WTC11 (cell line): ENCODE measurements around the gene SYPL1. TPM values are rescaled to one million over a fixed set of nuclear protein-coding genes. Genes with fewer than 3 reads are reported as not detected.

Experiments used
- ATAC-seq: fragments of 200-7000 bp; cut with Tn5 transposase; 2 replicates; pipeline ENCODE4 v1.10.0; 2021; ENCODE audit warnings: mild to moderate bottlenecking, moderate library complexity
- CTCF ChIA-PET: fragments of 300-600 bp; sonication (Branson Sonifier 250); formaldehyde crosslinking; loops from one replicate; lab custom pipeline; 2021; ENCODE audit warnings: antibody characterized with exemption; lab: Charles Lee
- POLR2A ChIA-PET: fragments of 350-600 bp; sonication (Branson Sonifier 250); formaldehyde crosslinking; loops from one replicate; lab custom pipeline; 2021; ENCODE audit warnings: antibody characterized with exemption; lab: Charles Lee
- DNase-seq: peaks from one replicate; pipeline ENCODE4 v3.0.0; 2021; ENCODE audit warnings: low spot score
- H3K27ac Mint-ChIP-seq: 2 replicates; pipeline ENCODE4 v1.8.0; 2021; ENCODE audit warnings: mixed read lengths
- H3K27me3 Mint-ChIP-seq: 2 replicates; pipeline ENCODE4 v1.8.0; 2021; ENCODE audit warnings: low read depth, mild to moderate bottlenecking, moderate library complexity, mixed read lengths
- H3K36me3 Mint-ChIP-seq: 2 replicates; pipeline ENCODE4 v1.8.0; 2021; ENCODE audit warnings: mixed read lengths
- H3K4me1 Mint-ChIP-seq: 2 replicates; pipeline ENCODE4 v1.8.0; 2022; ENCODE audit warnings: mixed read lengths
- H3K4me3 Mint-ChIP-seq: 2 replicates; pipeline ENCODE4 v1.8.0; 2021; ENCODE audit warnings: mild to moderate bottlenecking, moderate library complexity, mixed read lengths
- H3K9me3 Mint-ChIP-seq: 2 replicates; pipeline ENCODE4 v1.8.0; 2021; ENCODE audit warnings: mixed read lengths
- ATF1 ChIP-seq: sonication (generic); formaldehyde crosslinking; IDR thresholded peaks from 2 replicates; pipeline ENCODE4 v1.8.1; 2023; ENCODE audit warnings: mild to moderate bottlenecking, moderate library complexity, missing genetic modification reagents
- CBFB ChIP-seq: sonication (generic); formaldehyde crosslinking; IDR thresholded peaks from 2 replicates; pipeline ENCODE4 v1.8.1; 2022; ENCODE audit warnings: mild to moderate bottlenecking, low read depth, missing genetic modification reagents
- CREB1 ChIP-seq: sonication (generic); formaldehyde crosslinking; IDR thresholded peaks from 2 replicates; pipeline ENCODE4 v1.8.0; 2023; ENCODE audit warnings: mild to moderate bottlenecking, missing genetic modification reagents
- CREM ChIP-seq: sonication (generic); formaldehyde crosslinking; IDR thresholded peaks from 2 replicates; pipeline ENCODE4 v1.8.1; 2022; ENCODE audit warnings: mild to moderate bottlenecking, missing genetic modification reagents, moderate library complexity
- FOXJ3 ChIP-seq: sonication (generic); formaldehyde crosslinking; IDR thresholded peaks from 2 replicates; pipeline ENCODE4 v1.9.0; 2021; ENCODE audit warnings: missing genetic modification reagents, mild to moderate bottlenecking, borderline replicate concordance
- FOXP1 ChIP-seq: sonication (generic); formaldehyde crosslinking; IDR thresholded peaks from 2 replicates; pipeline ENCODE4 v1.8.0; 2022; ENCODE audit warnings: missing genetic modification reagents, mild to moderate bottlenecking, moderate library complexity, borderline replicate concordance
- HMGA2 ChIP-seq: fragments of 250-450 bp; sonication (Bioruptor Pico); IDR thresholded peaks from 2 replicates; pipeline ENCODE4 v1.4.0; 2021; ENCODE audit warnings: mild to moderate bottlenecking, moderate library complexity
- IRF2 ChIP-seq: sonication (generic); formaldehyde crosslinking; IDR thresholded peaks from 2 replicates; pipeline ENCODE4 v1.8.0; 2022; ENCODE audit warnings: low read depth, missing genetic modification reagents, borderline replicate concordance
- JAZF1 ChIP-seq: fragments of 250-450 bp; sonication (Bioruptor Pico); IDR thresholded peaks from 2 replicates; pipeline ENCODE4 v1.9.0; 2021; ENCODE audit warnings: moderate library complexity, mild to moderate bottlenecking, inconsistent platforms
- KAT7 ChIP-seq: sonication (generic); formaldehyde crosslinking; IDR thresholded peaks from 2 replicates; pipeline ENCODE4 v1.8.1; 2023; ENCODE audit warnings: missing genetic modification reagents, mild to moderate bottlenecking, borderline replicate concordance
- NFATC4 ChIP-seq: fragments of 250-450 bp; sonication (Bioruptor Pico); IDR thresholded peaks from 2 replicates; pipeline ENCODE4 v1.9.0; 2021; ENCODE audit warnings: mild to moderate bottlenecking
- NR3C1 ChIP-seq: sonication (generic); formaldehyde crosslinking; conservative IDR thresholded peaks from 2 replicates; pipeline ENCODE4 v1.8.1; 2023; ENCODE audit warnings: low read depth, mild to moderate bottlenecking, missing genetic modification reagents
- PRRX2 ChIP-seq: fragments of 250-450 bp; sonication (Bioruptor Pico); IDR thresholded peaks from 2 replicates; pipeline ENCODE4 v1.8.0; 2021; ENCODE audit warnings: mild to moderate bottlenecking
- SMAD4 ChIP-seq: sonication (generic); formaldehyde crosslinking; IDR thresholded peaks from 2 replicates; pipeline ENCODE4 v1.8.0; 2022; ENCODE audit warnings: mild to moderate bottlenecking, missing genetic modification reagents
- SP1 ChIP-seq: sonication (generic); formaldehyde crosslinking; conservative IDR thresholded peaks from 2 replicates; pipeline ENCODE4 v1.8.1; 2022; ENCODE audit warnings: missing genetic modification reagents
- ZBTB21 ChIP-seq: sonication (generic); formaldehyde crosslinking; IDR thresholded peaks from 2 replicates; pipeline ENCODE4 v1.8.1; 2023; ENCODE audit warnings: mild to moderate bottlenecking, missing genetic modification reagents, borderline replicate concordance
- ZNF138 ChIP-seq: sonication (generic); formaldehyde crosslinking; conservative IDR thresholded peaks from 2 replicates; pipeline ENCODE4 v1.8.1; 2022; ENCODE audit warnings: mild to moderate bottlenecking, moderate library complexity, missing genetic modification reagents
- ZNF232 ChIP-seq: sonication (generic); formaldehyde crosslinking; IDR thresholded peaks from 2 replicates; pipeline ENCODE4 v1.8.0; 2022; ENCODE audit warnings: mild to moderate bottlenecking, missing genetic modification reagents
- ZNF396 ChIP-seq: fragments of 250-450 bp; sonication (Bioruptor Pico); IDR thresholded peaks from 2 replicates; pipeline ENCODE4 v1.8.0; 2021; ENCODE audit warnings: mild to moderate bottlenecking, moderate library complexity, borderline replicate concordance
- ZNF423 ChIP-seq: fragments of 250-450 bp; sonication (Bioruptor Pico); IDR thresholded peaks from 2 replicates; pipeline ENCODE4 v2.1.2; 2022; ENCODE audit warnings: mild to moderate bottlenecking, moderate library complexity
- total RNA-seq: library from RNA; stranded (reverse); gene quantifications from 3 replicates; pipeline ENCODE4 v1.2.3, GENCODE V29; 2021
- TF ChIP-seq, protein P1 (sequence below): sonication (generic); formaldehyde crosslinking; IDR thresholded peaks from 2 replicates; pipeline ENCODE4 v1.8.0; 2023; ENCODE audit warnings: missing genetic modification reagents
- TF ChIP-seq, protein P2 (sequence below): fragments of 250-450 bp; sonication (Bioruptor Pico); IDR thresholded peaks from 2 replicates; pipeline ENCODE4 v1.9.0; 2021; ENCODE audit warnings: mild to moderate bottlenecking, borderline replicate concordance
- TF ChIP-seq, protein P3 (sequence below): sonication (generic); formaldehyde crosslinking; IDR thresholded peaks from 2 replicates; pipeline ENCODE4 v1.8.1; 2022; ENCODE audit warnings: mild to moderate bottlenecking, moderate library complexity, missing genetic modification reagents
- TF ChIP-seq, protein P4 (sequence below): sonication (generic); formaldehyde crosslinking; IDR thresholded peaks from 2 replicates; pipeline ENCODE4 v1.8.1; 2023; ENCODE audit warnings: mild to moderate bottlenecking, missing genetic modification reagents
- TF ChIP-seq, protein P5 (sequence below): sonication (generic); formaldehyde crosslinking; IDR thresholded peaks from 2 replicates; pipeline ENCODE4 v1.8.1; 2022; ENCODE audit warnings: low read depth, mild to moderate bottlenecking, moderate library complexity, missing genetic modification reagents, borderline replicate concordance

The SYPL1 gene
- total RNA-seq, 1 experiment from 2014 or later: 54.8 TPM

DNA sequence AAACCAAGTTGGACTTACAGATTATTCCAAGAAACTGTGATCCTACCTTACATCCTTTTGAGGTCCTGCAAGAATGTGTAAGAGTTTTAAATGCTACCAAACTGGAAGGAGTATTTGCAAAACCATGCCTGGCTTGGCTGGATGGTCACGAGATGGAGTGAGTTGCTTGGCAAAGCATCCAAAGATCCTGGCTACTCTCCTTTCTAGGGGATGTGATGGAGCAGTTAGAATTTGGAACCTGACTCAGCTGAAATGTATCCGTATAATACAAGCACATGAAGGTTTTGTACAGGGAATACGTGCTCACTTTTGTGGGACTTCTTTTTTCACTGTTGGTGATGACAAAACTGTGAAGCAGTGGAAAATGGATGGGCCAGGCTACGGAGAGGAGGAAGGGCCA, 13.3 kb upstream of the SYPL1 start:
- POLR2A ChIA-PET: no interaction called here

DNA sequence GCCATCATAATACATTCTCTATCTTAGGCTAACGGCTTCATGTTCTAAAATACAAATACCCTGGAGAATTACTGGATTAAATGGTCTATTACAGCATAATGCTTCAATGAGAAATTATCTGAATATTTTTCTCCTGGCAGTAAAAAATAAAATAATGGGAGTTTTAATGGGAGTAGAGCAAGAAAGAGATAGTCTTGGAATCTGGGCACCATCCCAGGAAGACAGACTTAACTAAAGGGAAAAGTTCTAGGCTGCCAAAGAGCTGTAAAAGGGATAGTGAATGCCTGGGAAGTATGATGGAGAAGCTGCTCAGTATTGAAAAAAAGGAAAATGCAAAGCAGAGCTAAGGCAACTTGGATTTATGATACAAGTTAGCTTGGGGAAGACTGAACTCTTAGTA, 12.1 kb upstream of the SYPL1 start:
- H3K36me3 Mint-ChIP-seq: no peaks in the 10 kb centered on the region
- CTCF ChIA-PET: interaction anchor here (1.6 kb wide), 1 partner anchor 29 kb away, joined by 4 read pairs; no protein-coding TSS in a partner anchor
- H3K27ac Mint-ChIP-seq: no peak overlapping the region
- DNase-seq (no peak), ATAC-seq (no peak)
- H3K4me3 Mint-ChIP-seq: no peak overlapping the region
- H3K27me3 Mint-ChIP-seq: no peaks in the 10 kb centered on the region
- no peak for TF ChIP-seq ZNF232
- no peak for TF ChIP-seq FOXP1
- no peak for TF ChIP-seq JAZF1
- TF ChIP-seq ZNF138 (CRISPR knock-in tag): no peak
- TF ChIP-seq PRRX2 (CRISPR knock-in tag): no peak
- TF ChIP-seq, protein P1, sequence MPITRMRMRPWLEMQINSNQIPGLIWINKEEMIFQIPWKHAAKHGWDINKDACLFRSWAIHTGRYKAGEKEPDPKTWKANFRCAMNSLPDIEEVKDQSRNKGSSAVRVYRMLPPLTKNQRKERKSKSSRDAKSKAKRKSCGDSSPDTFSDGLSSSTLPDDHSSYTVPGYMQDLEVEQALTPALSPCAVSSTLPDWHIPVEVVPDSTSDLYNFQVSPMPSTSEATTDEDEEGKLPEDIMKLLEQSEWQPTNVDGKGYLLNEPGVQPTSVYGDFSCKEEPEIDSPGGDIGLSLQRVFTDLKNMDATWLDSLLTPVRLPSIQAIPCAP: no peak
- TF ChIP-seq KAT7 (CRISPR knock-in tag): no peak
- TF ChIP-seq IRF2: no peak
- TF ChIP-seq ZNF423 (CRISPR knock-in tag): no peak
- no peak for TF ChIP-seq ATF1 (CRISPR knock-in tag)
- no peaks in the 10 kb centered on the region for H3K9me3 Mint-ChIP-seq
- peaks cover 22% of the 10 kb centered on the region for H3K4me1 Mint-ChIP-seq
- POLR2A ChIA-PET: no interaction called here

More for the DNA sequence above, 13.3 kb upstream of the SYPL1 start:
- H3K4me3 Mint-ChIP-seq: no peak overlapping the region
- H3K36me3 Mint-ChIP-seq: no peaks in the 10 kb centered on the region
- H3K9me3 Mint-ChIP-seq: no peaks in the 10 kb centered on the region
- CTCF ChIA-PET: interaction anchor here (1.6 kb wide), 1 partner anchor 28 kb away, joined by 4 read pairs; no protein-coding TSS in a partner anchor
- no peaks in the 10 kb centered on the region for H3K27me3 Mint-ChIP-seq
- DNase-seq (no peak), ATAC-seq (no peak)
- peaks cover 10% of the 10 kb centered on the region for H3K4me1 Mint-ChIP-seq
- no peak overlapping the region for H3K27ac Mint-ChIP-seq
- no peak for TF ChIP-seq KAT7 (CRISPR knock-in tag)
- no peak for TF ChIP-seq NR3C1
- TF ChIP-seq CBFB (CRISPR knock-in tag): no peak
- TF ChIP-seq, protein P2, sequence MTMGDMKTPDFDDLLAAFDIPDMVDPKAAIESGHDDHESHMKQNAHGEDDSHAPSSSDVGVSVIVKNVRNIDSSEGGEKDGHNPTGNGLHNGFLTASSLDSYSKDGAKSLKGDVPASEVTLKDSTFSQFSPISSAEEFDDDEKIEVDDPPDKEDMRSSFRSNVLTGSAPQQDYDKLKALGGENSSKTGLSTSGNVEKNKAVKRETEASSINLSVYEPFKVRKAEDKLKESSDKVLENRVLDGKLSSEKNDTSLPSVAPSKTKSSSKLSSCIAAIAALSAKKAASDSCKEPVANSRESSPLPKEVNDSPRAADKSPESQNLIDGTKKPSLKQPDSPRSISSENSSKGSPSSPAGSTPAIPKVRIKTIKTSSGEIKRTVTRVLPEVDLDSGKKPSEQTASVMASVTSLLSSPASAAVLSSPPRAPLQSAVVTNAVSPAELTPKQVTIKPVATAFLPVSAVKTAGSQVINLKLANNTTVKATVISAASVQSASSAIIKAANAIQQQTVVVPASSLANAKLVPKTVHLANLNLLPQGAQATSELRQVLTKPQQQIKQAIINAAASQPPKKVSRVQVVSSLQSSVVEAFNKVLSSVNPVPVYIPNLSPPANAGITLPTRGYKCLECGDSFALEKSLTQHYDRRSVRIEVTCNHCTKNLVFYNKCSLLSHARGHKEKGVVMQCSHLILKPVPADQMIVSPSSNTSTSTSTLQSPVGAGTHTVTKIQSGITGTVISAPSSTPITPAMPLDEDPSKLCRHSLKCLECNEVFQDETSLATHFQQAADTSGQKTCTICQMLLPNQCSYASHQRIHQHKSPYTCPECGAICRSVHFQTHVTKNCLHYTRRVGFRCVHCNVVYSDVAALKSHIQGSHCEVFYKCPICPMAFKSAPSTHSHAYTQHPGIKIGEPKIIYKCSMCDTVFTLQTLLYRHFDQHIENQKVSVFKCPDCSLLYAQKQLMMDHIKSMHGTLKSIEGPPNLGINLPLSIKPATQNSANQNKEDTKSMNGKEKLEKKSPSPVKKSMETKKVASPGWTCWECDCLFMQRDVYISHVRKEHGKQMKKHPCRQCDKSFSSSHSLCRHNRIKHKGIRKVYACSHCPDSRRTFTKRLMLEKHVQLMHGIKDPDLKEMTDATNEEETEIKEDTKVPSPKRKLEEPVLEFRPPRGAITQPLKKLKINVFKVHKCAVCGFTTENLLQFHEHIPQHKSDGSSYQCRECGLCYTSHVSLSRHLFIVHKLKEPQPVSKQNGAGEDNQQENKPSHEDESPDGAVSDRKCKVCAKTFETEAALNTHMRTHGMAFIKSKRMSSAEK: no peak
- TF ChIP-seq CREB1 (CRISPR knock-in tag): no peak
- TF ChIP-seq ZNF396 (CRISPR knock-in tag): no peak
- TF ChIP-seq, protein P1: no peak
- TF ChIP-seq ZBTB21 (CRISPR knock-in tag): no peak
- TF ChIP-seq FOXJ3 (CRISPR knock-in tag): no peak
- TF ChIP-seq HMGA2 (CRISPR knock-in tag): no peak
- TF ChIP-seq, protein P3, sequence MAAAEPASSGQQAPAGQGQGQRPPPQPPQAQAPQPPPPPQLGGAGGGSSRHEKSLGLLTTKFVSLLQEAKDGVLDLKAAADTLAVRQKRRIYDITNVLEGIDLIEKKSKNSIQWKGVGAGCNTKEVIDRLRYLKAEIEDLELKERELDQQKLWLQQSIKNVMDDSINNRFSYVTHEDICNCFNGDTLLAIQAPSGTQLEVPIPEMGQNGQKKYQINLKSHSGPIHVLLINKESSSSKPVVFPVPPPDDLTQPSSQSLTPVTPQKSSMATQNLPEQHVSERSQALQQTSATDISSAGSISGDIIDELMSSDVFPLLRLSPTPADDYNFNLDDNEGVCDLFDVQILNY (CRISPR knock-in tag): no peak
- TF ChIP-seq CREM (CRISPR knock-in tag): no peak
- no peak for TF ChIP-seq SP1
- TF ChIP-seq NFATC4 (CRISPR knock-in tag): no peak
- TF ChIP-seq SMAD4: no peak
- TF ChIP-seq, protein P4, sequence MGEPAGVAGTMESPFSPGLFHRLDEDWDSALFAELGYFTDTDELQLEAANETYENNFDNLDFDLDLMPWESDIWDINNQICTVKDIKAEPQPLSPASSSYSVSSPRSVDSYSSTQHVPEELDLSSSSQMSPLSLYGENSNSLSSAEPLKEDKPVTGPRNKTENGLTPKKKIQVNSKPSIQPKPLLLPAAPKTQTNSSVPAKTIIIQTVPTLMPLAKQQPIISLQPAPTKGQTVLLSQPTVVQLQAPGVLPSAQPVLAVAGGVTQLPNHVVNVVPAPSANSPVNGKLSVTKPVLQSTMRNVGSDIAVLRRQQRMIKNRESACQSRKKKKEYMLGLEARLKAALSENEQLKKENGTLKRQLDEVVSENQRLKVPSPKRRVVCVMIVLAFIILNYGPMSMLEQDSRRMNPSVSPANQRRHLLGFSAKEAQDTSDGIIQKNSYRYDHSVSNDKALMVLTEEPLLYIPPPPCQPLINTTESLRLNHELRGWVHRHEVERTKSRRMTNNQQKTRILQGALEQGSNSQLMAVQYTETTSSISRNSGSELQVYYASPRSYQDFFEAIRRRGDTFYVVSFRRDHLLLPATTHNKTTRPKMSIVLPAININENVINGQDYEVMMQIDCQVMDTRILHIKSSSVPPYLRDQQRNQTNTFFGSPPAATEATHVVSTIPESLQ: no peak
- TF ChIP-seq, protein P5, sequence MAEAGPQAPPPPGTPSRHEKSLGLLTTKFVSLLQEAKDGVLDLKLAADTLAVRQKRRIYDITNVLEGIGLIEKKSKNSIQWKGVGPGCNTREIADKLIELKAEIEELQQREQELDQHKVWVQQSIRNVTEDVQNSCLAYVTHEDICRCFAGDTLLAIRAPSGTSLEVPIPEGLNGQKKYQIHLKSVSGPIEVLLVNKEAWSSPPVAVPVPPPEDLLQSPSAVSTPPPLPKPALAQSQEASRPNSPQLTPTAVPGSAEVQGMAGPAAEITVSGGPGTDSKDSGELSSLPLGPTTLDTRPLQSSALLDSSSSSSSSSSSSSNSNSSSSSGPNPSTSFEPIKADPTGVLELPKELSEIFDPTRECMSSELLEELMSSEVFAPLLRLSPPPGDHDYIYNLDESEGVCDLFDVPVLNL (CRISPR knock-in tag): no peak
